Right lobe of liver (tissue), 4 donors: ENCODE data around the gene C16orf87.

Source experiments
- POLR2A ChIP-seq: fragments of 450-650 bp; IDR thresholded peaks from one replicate; pipeline ENCODE4 v1.6.1; 2017; ENCODE audit warnings: antibody characterized with exemption, mild to moderate bottlenecking
- TF ChIP-seq, protein P1 (sequence below), 4 donors: fragments of 200-600 bp in 3 of 4; fragments of 450-650 bp in 1 of 4; IDR thresholded peaks; one replicate each; pipeline versions ENCODE4 v1.5.1 to v1.8.0; 2016 to 2022; ENCODE audit warnings: antibody characterized with exemption in 4 of 4, mild to moderate bottlenecking in 2 of 4
- donor health status: DM: no; HTN: no; CAD: no.
- donor health status: DM: no; HTN: no; CAD: no.
- donor health status: DM: no; HTN: yes; CAD: no.

- no peak for TF ChIP-seq POLR2A
- TF ChIP-seq, protein P1, sequence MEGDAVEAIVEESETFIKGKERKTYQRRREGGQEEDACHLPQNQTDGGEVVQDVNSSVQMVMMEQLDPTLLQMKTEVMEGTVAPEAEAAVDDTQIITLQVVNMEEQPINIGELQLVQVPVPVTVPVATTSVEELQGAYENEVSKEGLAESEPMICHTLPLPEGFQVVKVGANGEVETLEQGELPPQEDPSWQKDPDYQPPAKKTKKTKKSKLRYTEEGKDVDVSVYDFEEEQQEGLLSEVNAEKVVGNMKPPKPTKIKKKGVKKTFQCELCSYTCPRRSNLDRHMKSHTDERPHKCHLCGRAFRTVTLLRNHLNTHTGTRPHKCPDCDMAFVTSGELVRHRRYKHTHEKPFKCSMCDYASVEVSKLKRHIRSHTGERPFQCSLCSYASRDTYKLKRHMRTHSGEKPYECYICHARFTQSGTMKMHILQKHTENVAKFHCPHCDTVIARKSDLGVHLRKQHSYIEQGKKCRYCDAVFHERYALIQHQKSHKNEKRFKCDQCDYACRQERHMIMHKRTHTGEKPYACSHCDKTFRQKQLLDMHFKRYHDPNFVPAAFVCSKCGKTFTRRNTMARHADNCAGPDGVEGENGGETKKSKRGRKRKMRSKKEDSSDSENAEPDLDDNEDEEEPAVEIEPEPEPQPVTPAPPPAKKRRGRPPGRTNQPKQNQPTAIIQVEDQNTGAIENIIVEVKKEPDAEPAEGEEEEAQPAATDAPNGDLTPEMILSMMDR (IDR thresholded peaks at IDR 0.05): no peak
Observed at GRCh38 chr16:46814790-46815189, 16.2 kb downstream of the C16orf87 start.
